IPS DF 6.9 (cell line): ENCODE data around the gene ITIH4.

Experiments used
- DNase-seq: peaks from one replicate; pipeline ENCODE4 v3.0.0-alpha.2; 2013; ENCODE audit warnings: low read depth, low spot score
- H3K27ac ChIP-seq: one replicate; pipeline ENCODE4 v1.5.1; 2013; ENCODE audit warnings: low read length, control low read depth
- H3K27me3 ChIP-seq: 2 replicates; pipeline ENCODE4 v1.6.1; 2013; ENCODE audit warnings: mild to moderate bottlenecking, low read length; ENCODE audit not compliant: control insufficient read depth, insufficient read depth
- H3K36me3 ChIP-seq: 2 replicates; pipeline ENCODE4 v1.6.1; 2013; ENCODE audit warnings: low read length; ENCODE audit not compliant: control insufficient read depth, insufficient read depth
- H3K4me1 ChIP-seq: 2 replicates; pipeline ENCODE4 v1.6.1; 2013; ENCODE audit warnings: low read length; ENCODE audit not compliant: control insufficient read depth, insufficient read depth
- H3K4me3 ChIP-seq: 2 replicates; pipeline ENCODE4 v1.5.1; 2013; ENCODE audit warnings: mild to moderate bottlenecking, low read length
- H3K9me3 ChIP-seq: 2 replicates; pipeline ENCODE4 v1.6.1; 2013; ENCODE audit warnings: low read length, inconsistent platforms; ENCODE audit not compliant: control insufficient read depth, insufficient read depth
- WGBS: extraction: QIAGEN DNeasy Blood & Tissue Kit; methylation state at CpG from one replicate; pipeline ENCODE4 v1.1.7; 2013; ENCODE audit warnings: mixed read lengths, missing lambda C conversion rate; ENCODE audit not compliant: insufficient read length, insufficient coverage; 5-methylcytosine and 5-hydroxymethylcytosine counted together

ITIH4 gene

GRCh38 chr3:52801839-52802238 is 28.6 kb downstream of the ITIH4 start:
- no peak for DNase-seq
- Histone ChIP-seq H3K9me3 (no peaks in the 10 kb centered on the region), H3K27ac (no peak overlapping the region), H3K36me3 (no peaks in the 10 kb centered on the region), H3K4me3 (no peak overlapping the region), H3K4me1 (0 out of 2 replicates have a peak, but pooled peaks cover 2% of the 10 kb centered on the region), H3K27me3 (no peaks in the 10 kb centered on the region)
- no CpG with 5 or more reads among the region's 5 CpGs for WGBS

- no peaks in the 10 kb centered on the region for H3K36me3 ChIP-seq
- H3K27me3 ChIP-seq: no peaks in the 10 kb centered on the region
- H3K9me3 ChIP-seq: no peaks in the 10 kb centered on the region
- no CpG with 5 or more reads among the region's 7 CpGs for WGBS
- DNase-seq: no peak
- no peak overlapping the region for H3K4me3 ChIP-seq
- 0 out of 2 replicates have a peak, but pooled peaks cover 2% of the 10 kb centered on the region for H3K4me1 ChIP-seq
- H3K27ac ChIP-seq: no peak overlapping the region
These were observed 30.4 kb downstream of the ITIH4 start for GRCh38 chr3:52800079-52800478.

DNA sequence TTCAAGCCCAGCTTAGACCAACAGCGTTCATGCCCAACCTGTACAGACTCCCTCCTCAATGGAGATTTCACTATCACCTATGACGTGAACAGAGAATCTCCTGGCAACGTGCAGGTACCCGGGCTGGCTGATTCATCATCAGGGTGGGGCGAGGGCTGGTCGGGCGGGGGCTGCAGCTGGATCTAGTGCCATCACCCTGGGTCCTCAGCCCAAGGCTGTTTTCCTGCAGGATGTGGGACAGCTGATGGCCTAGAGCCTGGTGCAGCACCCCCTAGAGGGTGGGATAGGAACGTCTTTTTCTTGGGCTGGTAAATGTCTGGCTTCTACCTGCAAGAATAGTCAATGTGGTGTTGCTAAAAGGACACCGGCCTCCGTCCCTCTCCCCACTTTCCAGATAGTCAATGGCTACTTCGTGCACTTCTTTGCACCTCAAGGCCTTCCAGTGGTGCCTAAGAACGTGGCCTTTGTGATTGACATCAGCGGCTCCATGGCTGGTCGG is 31.4 kb downstream of the ITIH4 start:
- no CpG with 5 or more reads among the region's 14 CpGs for WGBS
- Histone ChIP-seq H3K4me3 (no peak overlapping the region), H3K27me3 (no peaks in the 10 kb centered on the region), H3K27ac (no peak overlapping the region), H3K9me3 (no peaks in the 10 kb centered on the region), H3K4me1 (0 out of 2 replicates have a peak, but pooled peaks cover 2% of the 10 kb centered on the region), H3K36me3 (no peaks in the 10 kb centered on the region)
- peak; percentile 43 for DNase-seq

- DNase-seq: no peak
- Histone ChIP-seq H3K27ac (no peak overlapping the region), H3K36me3 (no peaks in the 10 kb centered on the region), H3K9me3 (no peaks in the 10 kb centered on the region), H3K4me1 (0 out of 2 replicates have a peak, but pooled peaks cover 2% of the 10 kb centered on the region), H3K27me3 (no peaks in the 10 kb centered on the region), H3K4me3 (no peak overlapping the region)
- WGBS: no CpG with 5 or more reads among the region's 10 CpGs
These were observed 32.0 kb downstream of the ITIH4 start for GRCh38 chr3:52798376-52798977.

- H3K27ac ChIP-seq: no peak overlapping the region
- H3K36me3 ChIP-seq: no peaks in the 10 kb centered on the region
- no peaks in the 10 kb centered on the region for H3K9me3 ChIP-seq
- no peaks in the 10 kb centered on the region for H3K27me3 ChIP-seq
- H3K4me1 ChIP-seq: 0 out of 2 replicates have a peak, but pooled peaks cover 2% of the 10 kb centered on the region
- no CpG with 5 or more reads among the region's 9 CpGs for WGBS
- H3K4me3 ChIP-seq: no peak overlapping the region
- DNase-seq: no peak
These were observed 34.1 kb downstream of the ITIH4 start for GRCh38 chr3:52796411-52796810.

DNA sequence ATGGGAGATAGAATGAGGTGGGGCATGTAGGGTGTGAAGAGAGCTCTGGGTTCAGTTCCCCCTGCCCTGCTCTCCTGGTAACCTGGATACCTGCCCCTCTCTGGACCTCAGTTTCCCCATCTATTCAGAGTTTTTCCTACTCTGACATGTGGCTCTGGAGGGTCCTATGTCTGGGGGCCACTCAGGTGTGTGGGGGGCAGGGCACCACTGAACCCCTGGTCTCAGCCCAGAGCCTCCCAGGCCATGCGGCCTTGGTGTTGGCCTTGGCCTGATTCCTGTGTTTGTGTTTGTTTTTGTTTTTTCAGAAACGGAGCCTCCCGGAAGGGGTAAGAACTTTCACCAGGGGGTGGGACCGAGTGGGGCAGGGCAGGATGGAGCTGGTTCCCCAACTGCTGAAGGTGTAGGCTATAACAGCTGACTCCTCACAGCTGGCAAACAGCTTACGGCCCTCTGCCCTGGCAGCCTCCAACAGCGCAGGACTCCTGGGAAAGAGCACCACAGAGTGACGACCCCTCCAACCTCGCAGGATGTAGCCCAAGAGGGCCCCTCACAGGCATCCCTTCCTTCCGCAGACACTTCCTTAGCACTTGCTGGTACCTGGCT is 35.1 kb downstream of the ITIH4 start:
- no peaks in the 10 kb centered on the region for H3K9me3 ChIP-seq
- no peak overlapping the region for H3K4me3 ChIP-seq
- no peaks in the 10 kb centered on the region for H3K36me3 ChIP-seq
- WGBS: no CpG with 5 or more reads among the region's 9 CpGs
- H3K4me1 ChIP-seq: 0 out of 2 replicates have a peak, but pooled peaks cover 2% of the 10 kb centered on the region
- no peak for DNase-seq
- H3K27ac ChIP-seq: no peak overlapping the region
- no peaks in the 10 kb centered on the region for H3K27me3 ChIP-seq

DNA sequence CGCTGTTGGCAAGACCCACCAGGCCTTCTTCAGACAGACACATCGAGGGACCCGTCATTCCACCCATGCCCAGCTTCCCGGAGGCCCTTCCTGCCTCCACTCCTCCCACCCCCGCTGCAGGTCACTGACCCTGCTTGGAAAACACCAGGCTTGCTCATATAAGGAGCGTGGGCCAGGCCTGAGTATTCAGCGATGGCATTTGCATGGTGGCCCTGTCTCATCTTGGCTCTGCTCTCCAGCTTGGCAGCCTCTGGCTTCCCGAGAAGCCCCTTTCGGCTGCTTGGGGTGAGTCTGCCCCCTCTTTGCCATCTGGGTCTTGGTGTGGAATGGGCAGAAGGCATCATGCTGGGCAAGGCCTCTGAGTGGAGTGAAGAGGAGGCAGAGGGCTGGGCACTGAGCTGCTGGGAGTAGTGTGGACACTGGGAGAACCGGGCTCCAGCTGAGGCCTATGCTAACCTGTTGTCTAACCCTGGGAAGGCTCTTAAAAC is 35.8 kb downstream of the ITIH4 start, which contains the start of gene ITIH3:
Gene ITIH3, plus strand, starts transcription at position 185 of the 488 bp plus-strand sequence. Its CDS starts 8 bp downstream, at position 193.
- H3K4me3 ChIP-seq: no peak within 1 kb of the TSS
- H3K36me3 ChIP-seq: no peaks in the 10 kb centered on the region
- no peak within 1 kb of the TSS for H3K27ac ChIP-seq
- H3K9me3 ChIP-seq: no peaks in the 10 kb centered on the region
- DNase-seq: no peak
- H3K4me1 ChIP-seq: 0 out of 2 replicates have a peak, but pooled peaks cover 2% of the 10 kb centered on the region
- WGBS: no CpG with 5 or more reads among the region's 10 CpGs
- no peaks in the 10 kb centered on the region for H3K27me3 ChIP-seq

DNA sequence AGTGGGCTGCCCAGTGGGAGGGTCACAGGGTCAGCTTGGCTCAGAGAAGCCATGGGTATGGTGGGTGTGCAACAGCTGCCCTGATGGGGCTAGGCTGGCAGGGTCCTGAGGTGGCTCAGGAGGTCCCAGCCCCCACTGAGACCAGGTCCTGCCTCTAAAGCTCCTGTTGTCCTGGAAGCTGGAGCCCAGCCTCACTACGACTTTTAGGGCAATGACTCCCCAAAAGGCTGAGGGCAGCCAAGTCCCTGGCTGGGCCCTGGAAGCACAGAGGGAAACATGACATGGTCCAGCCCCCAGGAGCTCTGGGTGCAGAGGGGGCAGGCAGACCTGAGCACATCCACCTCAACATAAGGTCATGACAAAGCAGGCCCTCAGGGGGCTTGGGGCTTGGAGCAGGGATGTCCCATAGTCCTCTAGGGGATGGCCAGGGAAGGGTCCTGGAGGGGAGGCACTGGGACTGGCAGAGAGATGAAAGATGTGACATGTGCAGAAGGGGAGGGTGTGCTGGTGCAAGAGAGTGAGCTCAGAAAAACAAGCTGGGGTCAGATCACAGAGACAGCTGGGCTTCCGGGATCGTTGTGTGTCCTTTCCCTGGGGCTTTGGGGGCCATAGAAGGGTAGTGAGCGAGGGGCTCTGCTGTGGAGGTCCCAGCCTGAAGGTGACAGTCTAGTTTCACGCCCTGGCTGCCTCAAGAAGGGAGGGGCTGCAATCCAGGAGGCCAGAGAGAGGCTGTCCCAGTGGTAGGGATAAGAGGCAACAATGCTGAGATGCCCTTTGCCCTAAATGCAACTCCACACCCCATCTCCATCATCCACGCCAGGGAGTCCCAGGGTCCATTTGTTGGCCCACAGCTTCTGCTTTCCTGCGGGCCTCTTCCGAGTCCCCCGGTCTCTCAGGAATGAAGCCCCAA is 36.5 kb downstream of the ITIH4 start:
- Histone ChIP-seq H3K9me3 (no peaks in the 10 kb centered on the region), H3K36me3 (no peaks in the 10 kb centered on the region), H3K27ac (no peak overlapping the region), H3K4me1 (no peaks in the 10 kb centered on the region), H3K27me3 (no peaks in the 10 kb centered on the region), H3K4me3 (no peak overlapping the region)
- no peak for DNase-seq
- no CpG with 5 or more reads among the region's 9 CpGs for WGBS

DNA sequence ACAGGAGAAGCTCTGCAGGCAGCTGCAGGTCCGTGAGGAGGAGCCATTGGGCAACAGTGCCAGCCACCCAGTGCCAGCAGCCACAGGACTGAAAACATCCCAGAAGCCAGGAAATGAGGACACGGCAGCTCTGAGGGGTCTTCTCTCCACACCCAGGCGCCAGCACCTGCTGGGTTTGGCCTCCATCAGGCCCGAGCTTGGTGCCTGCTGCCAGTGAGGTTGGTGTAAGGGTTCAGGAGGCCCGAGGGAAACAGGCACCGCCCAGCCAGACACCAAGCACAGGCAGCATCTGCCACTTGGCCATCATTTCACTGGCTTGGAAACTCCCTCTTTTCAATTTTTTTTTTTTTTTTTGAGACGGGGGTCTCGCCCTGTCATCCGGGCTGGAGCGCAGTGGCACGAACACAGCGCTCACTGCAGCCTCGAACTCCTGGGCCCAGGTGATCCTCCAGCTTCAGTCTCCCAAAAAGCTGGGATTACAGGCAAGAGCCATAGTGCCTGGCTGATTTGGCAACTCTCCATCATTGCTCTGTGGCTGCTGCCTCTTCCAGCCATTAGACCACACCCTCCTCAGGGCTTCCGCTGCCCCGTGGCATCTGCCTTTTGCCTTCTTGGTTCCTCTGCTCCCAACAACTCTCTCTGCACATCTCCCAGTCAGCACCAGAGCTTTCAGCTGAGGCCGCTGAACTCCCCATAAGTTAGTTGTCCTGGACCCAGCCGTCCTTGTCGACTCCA is 37.3 kb downstream of the ITIH4 start:
- H3K4me1 ChIP-seq: no peaks in the 10 kb centered on the region
- H3K27ac ChIP-seq: no peak overlapping the region
- no peaks in the 10 kb centered on the region for H3K36me3 ChIP-seq
- DNase-seq: no peak
- H3K4me3 ChIP-seq: no peak overlapping the region
- H3K27me3 ChIP-seq: no peaks in the 10 kb centered on the region
- H3K9me3 ChIP-seq: no peaks in the 10 kb centered on the region
- no CpG with 5 or more reads among the region's 18 CpGs for WGBS
